Left kidney (tissue), 2 donors: Measurements from ENCODE around the gene LYVE1. TPM values are rescaled to one million over a fixed set of nuclear protein-coding genes. Genes with fewer than 3 reads are reported as not detected.

ENCODE experiments used
- DNase-seq: peaks from one replicate; pipeline ENCODE4 v3.0.0-alpha.2; 2013
- polyA plus RNA-seq: library from polyadenylated mRNA; unstranded; fragments of 120-200 nt; gene quantifications from one replicate; pipeline ENCODE4 v1.2.1, GENCODE V29; 2013; ENCODE audit not compliant: insufficient read length

Gene LYVE1
- polyA plus RNA-seq, 1 donor, result 57.2 TPM

DNA sequence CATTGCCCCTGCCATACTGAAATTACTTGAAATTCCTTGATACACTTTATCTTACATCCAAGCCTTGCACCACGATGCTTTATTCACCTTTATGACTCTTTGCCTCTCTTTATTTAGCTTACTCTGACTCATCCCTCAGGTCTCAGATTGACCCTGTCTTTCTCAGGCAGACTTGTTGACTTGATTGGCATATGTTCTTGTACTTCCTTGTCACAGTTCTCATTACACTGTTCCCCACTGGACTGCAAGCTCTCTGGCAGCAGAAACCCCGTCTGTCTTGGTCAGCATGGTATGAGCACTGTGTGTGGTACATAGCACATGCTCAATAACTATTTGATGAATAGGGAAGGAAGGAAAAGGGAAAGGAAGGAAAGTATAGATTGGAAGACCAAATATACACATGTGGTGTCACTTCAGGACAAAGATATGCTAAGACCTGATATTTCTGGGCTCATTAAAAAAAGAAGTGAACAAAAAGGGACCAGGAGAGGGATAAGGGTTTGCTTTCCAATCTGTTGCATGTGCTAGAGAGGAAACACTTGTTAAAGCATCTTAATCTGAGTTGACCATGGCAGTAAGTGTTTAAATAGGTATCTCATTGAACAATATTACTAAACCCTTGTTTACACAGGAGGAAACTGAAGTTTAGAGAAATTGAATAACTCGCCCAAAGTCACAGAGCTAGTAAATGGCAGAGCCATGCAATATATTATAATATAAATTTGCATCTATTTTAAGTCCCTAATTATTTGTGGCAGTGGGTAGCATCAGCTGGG, 7.2 kb downstream of the LYVE1 start:
- no peak for DNase-seq

DNA sequence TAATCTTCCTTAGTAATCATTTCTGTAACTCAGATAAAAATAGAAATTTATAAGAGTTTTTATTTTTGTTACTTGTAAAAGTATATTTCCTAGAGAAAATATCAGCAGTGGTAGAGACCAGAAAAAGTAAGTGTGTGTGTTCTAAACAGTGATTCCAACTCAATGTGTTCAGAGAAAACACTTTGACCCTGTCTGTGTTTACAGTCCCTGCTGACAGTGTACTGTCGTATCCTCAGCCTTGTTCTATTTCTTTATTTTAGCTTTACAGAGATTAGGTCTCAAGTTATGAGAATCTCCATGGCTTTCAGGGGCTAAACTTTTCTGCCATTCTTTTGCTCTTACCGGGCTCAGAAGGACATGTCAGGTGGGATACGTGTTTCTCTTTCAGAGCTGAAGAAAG, 10.2 kb downstream of the LYVE1 start:
- DNase-seq, result no peak

DNA sequence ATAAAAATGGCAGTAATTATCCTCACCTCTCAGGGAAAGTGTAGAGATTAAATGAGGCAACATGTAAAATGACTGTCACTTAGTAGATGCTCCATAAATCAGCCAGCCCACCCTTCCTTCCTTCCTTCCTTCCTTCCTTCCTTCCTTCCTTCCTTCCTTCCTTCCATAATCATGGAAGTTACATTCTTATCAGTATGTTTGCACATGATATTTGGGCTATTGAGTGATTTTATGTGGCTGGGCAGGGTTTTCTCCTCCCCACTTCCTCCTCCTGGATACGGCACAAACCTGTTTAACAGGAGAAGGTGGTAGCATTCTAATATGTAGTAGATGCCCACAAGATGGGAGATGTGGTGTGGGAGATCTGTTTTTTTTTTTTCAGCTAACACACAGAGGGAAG, 11.9 kb downstream of the LYVE1 start:
- no peak for DNase-seq

DNA sequence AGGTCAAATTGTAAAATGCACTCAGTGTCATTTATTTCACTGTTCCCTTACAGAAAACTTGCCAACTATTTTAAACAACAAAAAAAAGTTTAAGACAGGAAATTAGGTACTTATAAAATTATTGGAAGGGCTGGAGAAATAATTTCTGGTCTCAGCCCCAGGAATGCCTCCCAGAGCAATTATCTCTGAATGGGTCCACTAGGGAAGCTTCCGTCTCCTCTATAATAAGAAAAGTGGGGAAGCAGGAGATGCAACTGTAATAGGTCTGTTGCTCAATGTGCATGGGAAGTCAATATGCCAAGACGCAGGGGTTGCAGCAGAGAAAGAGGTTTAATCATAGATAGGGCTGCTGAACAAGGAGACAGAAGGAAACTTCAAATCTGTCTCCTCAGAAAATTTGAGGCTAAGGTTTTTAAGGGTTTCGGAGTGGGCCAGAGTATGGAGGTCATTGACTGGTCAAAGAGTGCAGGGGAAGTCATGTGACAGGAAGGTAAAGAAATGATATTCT, 16.6 kb downstream of the LYVE1 start:
- DNase-seq, result no peak

DNA sequence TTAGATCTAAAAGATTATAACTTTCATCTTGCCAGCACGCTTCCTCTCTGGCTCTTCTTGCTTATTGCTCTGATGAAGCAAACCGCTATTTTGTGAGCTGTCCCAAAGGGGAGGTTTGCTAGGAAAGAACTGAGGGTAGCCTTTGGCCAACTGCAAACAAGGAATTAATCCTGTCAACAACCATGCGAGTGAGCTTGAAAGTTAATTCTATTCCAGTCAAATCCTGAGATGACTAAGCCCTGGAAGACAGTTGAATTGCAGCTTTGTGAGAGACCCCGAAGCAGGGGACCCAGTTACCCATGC, 17.2 kb downstream of the LYVE1 start:
- no peak for DNase-seq

DNA sequence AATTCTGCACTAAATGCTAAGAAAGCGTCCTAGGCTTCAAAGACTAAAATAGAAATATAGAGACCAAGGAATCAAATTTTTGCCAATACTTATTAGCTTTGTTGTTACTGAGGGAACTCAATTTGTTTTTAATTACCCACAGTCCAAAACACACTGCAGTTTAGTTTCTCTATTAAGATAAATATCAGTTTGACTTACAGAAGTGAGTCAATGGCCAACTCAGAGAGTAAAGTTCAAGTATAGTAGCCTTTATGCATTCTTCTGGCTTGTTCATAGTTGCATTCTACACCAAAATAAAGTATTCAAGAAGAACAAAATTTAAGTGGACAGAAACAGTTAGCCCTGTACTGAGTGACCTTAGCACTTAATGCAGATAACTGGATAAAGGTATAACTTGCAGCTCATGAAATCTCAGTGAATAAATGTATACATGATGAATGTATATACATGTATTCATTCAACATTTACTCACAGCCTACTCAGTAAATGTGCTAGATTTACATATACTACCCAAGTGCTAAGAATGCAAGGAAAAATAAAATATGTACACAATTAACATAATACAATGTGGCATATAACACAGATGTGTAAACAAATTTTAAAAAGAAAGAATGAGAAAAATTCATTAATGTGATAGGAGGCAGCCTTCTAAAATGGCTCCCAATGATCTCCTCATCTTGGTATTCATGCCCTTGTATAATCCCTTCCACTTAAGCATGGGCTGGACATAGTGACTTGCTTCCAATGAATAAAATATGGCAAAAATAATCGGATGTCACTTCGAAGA, 17.8 kb downstream of the LYVE1 start:
- no peak for DNase-seq

DNA sequence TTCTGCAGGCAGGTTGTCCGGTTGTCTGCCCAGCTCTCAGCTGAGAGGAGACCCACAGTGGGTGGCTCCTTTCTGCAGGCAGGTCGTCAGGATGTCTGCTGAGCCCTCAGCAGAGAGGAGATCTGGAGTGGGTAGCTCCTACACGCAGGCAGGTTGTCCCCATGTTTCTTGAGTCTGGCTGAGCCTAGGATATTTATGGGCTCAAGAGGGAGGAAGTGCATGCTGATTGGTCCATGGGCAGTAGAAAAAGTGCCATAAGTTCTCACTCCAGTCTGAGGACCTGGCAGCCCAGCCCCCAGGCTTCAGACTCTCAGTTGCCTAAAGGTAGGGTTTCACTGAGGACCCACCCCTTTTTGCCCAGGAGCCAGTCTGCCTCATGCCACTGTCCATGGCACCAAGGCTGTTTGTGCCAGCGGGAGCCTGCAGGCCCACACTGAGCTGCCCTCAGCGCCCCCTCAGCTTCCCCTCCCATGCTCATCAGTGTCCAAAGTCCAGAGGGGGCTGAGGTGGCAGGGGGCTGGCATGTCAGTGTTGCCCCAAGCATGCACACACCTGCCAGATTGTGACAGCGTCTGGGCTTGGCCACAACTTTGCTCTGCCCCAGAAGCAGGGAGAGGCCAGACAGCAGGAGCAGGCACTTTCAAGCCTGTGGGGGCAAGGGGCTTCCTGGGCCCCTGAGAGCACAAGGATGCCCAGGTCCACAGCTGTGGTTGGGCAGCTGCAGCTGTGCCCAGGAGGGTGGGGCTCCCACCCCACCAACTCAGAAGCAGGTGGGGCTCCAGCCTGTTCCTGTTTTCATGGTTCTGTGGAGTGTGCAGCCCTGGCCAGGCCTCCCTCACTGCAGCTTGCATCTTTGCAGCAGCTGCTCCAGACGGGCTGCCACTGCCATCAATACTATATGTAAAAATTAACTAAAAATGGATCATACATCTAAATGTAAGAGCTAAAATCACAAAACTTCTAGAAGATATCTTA, 23.7 kb downstream of the LYVE1 start:
- DNase-seq, result no peak

DNA sequence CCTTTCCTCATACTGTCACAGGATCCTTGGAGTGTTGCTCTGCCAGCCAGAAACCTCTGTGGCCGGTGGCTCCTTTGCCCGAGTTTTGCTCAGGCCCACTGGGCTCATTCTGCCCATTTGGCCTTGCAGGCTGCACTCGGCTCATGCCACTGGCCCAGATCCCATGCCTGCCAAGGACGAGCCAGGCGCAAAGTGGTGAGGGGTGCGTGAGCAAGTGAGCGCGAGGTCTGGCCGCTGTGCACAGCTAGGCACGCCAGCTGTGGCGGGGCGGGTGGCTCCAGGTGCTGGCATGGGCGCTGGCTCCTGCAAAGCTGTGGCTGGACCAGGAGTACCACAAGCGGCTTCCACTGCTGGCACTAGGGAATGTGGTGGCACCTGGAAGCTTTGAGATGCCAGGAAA, 24.7 kb downstream of the LYVE1 start:
- DNase-seq, result no peak

DNA sequence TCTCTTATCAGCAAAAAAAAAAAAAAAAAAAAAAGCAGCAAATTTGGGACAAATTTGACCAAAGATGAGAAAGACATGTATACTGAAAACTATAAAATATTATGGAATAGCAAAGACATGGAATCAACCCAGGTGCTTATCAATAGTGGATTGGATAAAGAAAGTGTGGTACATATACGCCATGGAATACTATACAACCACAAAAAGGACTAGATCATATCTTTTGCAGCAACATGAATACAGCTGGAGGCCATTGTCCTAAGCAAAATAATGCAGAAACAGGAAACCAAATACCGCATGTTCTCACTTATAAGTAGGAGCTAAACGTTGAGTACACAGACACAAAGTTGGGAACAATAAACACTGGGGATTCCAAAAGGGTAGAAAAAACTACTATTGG, 25.7 kb downstream of the LYVE1 start:
- DNase-seq, result no peak

DNA sequence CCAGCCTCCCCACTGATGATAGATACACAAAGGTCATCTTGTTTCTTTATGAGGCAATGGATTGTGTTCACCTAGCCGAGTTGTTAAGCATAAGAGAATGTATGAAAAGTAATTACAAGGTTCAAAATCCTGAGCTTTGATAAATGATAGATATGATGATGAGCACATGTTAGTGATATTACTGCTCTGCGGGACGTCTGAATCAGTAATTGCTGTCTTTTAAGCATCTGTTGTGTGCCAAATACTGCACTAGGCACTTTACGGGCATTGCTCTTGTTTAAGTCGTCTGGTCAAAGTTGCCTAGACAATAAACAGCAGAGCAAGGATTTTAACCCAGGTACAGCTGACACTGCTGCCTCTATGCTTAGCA, 26.9 kb downstream of the LYVE1 start:
- no peak for DNase-seq

DNA sequence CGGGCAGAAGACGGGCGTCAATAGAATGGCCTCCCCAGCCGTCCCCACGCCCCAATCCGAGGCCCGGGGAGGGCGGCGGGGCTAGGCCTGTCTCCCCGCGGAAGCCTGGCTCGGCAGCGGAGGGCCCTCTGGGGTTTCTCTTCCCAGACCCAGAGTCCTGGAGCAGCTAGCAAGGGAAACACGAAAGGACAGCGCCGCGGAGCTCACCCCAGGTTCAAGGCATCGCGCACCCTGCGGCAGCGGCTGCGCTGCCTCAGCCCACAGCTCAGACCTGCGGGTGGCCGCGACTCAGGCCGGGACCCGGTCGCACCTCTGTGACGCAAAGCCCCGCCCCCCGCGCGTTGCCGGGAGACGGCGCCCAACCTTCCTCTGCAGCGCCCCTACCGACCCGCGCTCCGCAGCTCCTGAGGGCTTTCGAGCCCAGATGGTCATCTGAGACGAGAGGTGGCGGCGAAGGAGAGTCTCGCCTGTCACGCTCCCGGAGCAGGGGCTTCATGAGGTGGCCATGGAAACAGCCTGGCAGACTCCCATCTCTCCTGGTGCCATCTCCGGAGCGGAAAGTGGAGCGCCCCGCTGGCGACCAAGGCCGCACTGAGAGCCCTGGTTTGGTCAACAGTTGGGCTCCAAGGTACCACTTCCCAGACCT, 27.4 kb downstream of the LYVE1 start, which contains the start of gene RNF141:
Gene RNF141, minus strand, starts transcription at position 273 of the 646 bp plus-strand sequence. CDS start 7,029 bp downstream, outside the sequence.
- peak; percentile 95 for DNase-seq

DNA sequence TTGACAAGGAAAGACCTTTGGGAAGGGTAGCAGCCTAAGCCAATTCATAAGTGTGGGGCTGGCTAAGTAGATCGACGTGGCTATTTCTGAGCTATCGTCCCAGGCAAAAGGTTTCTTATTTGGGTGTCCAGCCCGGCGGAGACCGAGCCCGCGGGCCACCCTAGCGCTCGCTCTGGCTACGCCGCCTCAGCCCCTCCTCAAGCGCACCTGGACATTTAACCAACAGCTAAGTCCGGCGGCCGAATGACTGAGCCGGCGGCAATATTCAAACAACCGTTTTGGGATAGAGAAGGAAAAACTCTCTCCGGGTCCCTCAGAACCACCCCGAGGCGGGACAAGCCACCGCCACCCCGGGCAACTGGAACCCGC, 27.9 kb downstream of the LYVE1 start:
- peak; percentile 47 for DNase-seq

DNA sequence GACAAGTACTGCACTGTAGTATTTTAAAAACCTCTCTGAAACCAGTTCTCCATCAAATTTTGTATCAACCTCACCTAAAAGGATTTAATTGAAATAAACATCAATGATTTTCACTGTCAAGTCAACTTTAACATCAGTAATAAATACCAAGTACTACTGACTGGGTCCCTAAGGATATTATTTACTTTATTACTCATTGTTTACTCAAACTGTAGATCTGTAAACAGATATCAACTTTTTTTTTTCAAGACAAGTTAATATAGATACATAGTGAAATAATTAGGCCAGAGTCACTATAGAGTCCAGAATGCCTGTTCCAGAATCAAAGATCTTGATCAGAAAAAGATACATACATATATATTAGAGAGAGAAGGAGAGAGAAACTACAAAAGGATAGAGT, 29.1 kb downstream of the LYVE1 start:
- DNase-seq, result no peak

DNA sequence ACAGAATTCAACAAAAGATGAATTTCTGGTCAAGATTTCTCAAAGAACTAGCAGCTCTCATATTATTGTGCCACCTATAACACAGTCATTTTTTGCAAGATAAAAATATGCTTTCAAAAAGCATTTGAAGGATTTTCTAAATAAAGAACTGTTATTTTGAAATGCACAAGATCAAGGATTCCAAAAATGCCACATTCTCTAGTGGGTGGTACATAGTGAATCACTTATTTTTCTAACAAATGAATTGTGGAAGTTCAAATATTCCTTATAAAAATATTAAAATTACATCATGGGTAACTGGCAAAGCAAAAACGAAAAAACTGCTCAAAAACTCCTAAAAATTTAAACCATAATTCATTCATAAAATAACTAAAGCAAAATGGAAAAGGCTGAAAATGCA, 29.5 kb downstream of the LYVE1 start:
- DNase-seq, result no peak

DNA sequence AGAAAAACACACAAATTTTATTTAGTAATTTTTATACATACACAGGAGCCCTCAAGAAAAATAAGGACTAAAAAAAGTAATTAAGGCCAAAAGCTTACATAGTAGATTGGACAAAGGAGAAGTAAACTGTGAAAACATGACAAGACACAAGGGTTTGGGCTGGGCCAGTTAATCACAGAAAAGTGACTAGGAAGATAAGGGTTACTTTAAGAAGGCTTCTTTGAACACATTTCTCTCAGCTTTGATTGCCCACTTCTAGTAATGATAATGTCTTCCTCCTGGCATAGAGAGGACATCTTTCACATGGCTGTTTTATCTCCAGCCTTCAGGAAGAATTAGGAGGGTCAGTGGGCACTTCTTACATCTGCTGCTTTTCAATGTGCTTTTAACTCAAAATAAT, 30.9 kb downstream of the LYVE1 start:
- DNase-seq, result no peak

DNA sequence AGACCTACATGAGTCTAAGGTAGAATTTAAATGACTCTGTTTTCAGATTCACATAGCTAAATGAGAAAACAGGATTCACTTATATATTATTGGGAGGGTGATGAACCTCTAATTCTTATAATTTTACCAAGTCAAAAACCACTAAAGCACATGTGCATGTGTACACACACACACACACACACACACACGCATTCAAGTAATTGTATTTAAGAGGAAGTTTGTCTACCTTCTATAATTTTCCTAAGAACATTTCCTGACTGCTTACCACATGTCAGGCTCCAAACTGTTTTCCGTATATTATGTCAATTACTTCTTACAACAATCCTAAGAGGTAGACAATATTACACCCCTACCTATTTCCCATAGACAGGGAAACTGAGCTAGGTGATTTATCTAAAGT, 34.1 kb downstream of the LYVE1 start:
- no peak for DNase-seq

DNA sequence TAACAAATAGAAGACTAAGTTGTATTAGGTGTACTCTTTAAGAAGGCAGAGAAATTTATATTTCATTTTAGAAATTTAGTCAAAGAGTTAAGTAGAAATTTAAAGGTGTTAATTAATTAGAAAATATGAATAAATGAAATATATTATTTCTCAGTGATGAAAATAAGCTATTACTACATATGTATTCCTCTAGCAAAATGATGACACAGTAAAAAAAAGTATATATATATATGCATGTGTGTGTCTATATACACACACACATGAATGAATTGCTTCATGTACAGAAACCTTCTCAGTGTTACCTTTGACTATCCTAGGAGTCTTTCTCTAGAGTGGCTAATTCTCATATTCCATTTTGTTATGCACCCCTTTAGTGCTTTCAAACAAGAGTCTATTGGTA, 35.1 kb downstream of the LYVE1 start:
- DNase-seq, result no peak

DNA sequence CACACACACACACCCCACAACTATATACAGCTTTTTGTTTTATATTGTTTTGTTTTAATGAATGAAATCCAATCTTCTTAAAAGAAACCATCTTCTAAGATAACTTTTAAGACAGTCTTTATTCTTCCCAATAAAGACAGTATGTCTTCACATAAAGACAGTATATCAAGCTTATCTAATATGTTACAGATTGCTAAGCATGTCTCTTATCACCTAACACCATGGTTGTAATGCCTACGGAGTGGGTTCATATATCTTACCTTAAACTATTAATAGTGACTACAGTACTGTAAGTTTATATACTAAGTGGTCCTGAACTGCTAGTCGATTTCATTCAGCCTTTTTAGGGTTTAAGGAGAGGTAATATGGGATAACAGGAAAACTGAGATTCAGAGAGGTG, 35.9 kb downstream of the LYVE1 start:
- DNase-seq, result no peak

DNA sequence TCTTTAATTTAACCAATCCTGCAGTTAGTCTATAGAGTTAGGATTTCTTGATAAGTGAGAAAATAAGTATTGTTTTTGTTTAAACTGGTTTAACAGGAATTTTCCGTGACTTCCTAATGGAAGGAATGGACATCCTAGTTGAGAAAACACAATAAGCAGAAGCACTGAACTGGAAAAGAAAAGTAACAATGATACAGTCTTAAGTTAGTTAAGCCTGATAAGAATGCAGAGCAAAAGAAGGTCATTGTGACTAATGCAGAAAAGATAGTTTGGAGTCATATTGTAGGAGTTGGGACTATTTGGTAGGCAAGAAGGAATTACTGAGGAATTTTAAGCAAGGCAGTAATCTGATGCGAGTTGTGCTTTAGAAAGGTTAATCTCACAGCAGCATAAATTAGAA, 39.2 kb downstream of the LYVE1 start:
- DNase-seq, result no peak

DNA sequence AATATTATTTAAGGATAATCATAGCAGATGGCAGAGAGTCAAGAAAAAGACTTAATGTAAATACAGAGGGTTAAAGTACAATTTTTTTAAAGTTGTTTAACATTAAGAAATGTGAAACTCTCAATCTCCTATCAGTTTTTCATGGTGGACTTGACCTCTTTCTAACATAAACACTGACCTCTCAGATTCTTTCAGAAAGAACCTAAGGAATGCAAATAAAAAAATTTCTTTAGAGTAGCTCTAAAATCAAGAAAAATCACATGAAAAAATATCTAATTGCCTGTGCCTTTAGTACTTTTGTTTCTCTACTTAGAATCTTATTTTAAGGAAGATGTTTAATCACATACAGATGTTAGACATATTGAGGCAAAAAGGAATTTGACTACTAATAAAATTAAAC, 40.3 kb downstream of the LYVE1 start:
- DNase-seq, result no peak

DNA sequence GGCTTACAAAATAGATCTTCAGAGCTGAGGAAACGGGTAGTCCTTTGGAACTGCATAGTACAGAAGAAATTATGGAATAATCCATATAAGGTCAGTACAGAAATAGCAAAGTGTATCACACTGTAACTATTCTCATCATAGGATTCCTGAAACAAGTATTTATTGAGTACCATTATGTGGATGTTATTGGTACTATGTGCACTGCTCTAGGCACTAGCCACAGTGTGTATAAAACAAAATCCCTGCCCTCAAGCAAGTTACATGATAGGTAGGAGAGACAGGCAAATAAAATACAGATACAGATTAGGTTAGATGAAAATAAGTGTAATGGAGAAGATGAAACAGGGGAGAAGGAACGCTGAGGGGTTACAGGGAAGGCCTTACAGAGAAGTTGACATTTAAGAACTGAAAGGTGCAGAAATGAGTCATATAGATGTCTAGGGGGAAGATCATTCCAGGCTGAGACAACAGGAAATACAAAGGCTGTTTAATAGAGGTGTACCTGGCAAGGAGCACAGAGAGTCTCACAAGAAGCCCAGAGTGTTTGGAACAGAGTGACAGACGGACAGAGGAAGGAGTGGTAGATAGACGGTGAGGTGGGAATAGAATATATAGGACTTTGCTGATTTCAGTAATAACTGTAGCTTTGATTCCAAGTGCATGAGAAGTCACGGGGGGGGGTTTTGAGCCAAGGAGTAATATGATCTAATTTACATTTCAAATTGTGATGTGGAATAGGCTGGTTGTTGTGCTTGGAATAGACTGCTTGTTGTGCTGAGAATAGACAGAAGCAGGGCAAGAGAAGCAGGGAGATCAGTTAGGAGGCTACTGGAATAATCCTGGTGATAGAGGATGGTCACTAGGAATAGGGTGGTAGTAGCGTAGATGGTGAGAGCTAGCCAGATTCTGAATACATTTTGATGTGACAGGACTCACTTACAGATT, 41.2 kb downstream of the LYVE1 start:
- no peak for DNase-seq
